ENCODE results near the gene NGRN.

DNA sequence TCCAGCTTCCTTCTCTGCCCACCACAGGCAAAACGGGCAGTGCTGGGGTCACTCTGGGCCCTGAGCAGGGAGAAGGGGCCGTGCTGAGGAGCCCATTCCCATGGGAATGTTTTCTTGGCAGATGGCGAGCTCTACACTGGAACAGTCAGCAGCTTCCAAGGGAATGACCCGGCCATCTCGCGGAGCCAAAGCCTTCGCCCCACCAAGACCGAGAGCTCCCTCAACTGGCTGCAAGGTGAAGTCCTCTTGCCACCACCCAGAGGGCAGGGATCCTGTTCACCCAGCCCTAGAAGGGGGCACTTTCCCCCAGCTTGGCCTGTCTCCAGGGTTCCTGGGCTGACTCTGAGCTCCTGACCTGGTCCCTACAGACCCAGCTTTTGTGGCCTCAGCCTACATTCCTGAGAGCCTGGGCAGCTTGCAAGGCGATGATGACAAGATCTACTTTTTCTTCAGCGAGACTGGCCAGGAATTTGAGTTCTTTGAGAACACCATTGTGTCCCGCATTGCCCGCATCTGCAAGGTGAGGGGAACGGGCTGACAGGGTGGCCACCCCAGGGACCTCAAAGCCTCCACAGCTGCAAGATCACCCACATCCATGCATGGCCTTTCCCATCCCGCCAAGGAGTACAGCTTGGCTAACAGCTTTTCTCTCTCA, 44.1 kb upstream of the NGRN start:
- TF ChIP-seq POLR2A (IDR thresholded peaks at IDR 0.05), result no peak
- TF ChIP-seq, protein P1, sequence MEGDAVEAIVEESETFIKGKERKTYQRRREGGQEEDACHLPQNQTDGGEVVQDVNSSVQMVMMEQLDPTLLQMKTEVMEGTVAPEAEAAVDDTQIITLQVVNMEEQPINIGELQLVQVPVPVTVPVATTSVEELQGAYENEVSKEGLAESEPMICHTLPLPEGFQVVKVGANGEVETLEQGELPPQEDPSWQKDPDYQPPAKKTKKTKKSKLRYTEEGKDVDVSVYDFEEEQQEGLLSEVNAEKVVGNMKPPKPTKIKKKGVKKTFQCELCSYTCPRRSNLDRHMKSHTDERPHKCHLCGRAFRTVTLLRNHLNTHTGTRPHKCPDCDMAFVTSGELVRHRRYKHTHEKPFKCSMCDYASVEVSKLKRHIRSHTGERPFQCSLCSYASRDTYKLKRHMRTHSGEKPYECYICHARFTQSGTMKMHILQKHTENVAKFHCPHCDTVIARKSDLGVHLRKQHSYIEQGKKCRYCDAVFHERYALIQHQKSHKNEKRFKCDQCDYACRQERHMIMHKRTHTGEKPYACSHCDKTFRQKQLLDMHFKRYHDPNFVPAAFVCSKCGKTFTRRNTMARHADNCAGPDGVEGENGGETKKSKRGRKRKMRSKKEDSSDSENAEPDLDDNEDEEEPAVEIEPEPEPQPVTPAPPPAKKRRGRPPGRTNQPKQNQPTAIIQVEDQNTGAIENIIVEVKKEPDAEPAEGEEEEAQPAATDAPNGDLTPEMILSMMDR (IDR thresholded peaks at IDR 0.05), result peak in 1 of 3 donors; percentile 47
